ENCODE measurements around the gene MOB3C.

The MOB3C gene

DNA sequence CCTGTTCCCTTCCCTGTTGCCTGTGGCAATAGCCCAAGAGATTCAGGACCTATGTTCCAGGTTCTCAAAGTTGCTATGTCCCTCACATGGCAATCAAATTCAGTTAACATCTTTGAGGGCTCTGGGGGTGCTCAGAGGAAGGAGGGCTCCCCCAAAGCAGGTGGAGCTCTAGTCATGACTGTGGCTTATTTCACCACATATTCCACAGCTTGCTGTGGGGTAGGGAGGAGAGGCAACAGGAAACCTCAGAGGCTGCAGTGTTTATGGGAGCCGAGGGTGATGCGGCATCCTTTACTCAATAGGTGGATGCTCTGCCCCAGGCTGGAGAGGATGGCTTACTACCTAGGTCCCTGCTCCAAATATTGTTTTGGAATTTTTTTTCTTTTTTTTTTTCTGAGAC lies 11.4 kb downstream of the MOB3C start:
- DNase-seq (ENCODE audit: low spot score): no peak

DNA sequence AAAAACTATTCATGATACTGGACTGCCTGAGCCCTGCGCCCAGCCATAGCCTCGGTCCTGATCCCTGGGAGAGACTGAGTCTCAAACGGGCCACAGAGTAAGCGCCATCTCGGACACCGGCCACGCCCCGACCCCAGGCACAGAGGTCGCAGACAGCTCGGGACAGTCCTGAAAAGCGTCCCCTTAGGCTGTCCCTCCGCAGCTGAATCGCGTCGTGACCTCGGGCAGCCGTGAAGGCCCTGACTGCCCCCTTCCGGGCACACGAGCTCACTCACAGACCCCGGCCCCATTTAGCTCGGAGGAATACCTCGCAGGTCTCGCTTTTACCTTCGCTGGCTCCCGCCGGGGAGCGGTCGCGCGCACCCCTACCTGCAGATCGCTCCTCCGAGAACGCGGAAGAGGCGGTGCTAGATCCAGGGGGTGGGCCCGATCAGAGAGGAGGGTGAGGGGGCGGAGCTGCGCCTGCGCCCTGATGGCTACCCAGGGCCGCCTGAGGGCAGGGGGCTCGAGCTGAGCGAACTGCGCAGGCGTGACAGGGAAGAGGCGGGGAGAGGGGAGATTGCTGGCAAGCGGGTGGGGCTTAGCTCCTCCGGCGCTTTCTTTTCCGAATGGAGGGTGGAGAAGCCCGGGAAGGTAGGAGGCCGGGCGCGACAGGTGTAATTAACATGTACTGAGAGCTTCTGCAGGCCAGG lies 12.6 kb downstream of the MOB3C start, which contains the start of gene MKNK1:
TSS of gene MKNK1 (minus strand) at position 411 of the 692 bp plus-strand sequence. CDS start 20,941 bp downstream, outside the sequence.
- DNase-seq (ENCODE audit: low spot score): peak; percentile 100

DNA sequence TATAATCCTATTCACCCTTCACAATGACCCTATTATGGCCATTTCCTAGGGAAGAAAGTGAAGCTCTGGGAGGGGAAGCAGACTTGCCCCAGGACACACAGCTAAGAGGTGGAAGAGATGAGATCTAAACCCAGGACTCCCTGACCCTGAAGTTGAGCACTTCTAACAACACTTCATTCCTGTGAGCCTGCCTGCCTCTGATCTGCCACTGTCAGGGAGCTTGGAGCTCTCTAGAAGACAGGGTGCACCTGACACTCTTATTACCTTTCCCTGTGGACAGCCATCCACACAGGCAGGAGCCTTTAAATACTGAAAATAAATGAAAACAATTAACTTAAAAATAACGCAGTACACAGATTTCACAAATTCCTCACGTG lies 13.1 kb downstream of the MOB3C start:
- no peak for DNase-seq (ENCODE audit: low spot score)

DNA sequence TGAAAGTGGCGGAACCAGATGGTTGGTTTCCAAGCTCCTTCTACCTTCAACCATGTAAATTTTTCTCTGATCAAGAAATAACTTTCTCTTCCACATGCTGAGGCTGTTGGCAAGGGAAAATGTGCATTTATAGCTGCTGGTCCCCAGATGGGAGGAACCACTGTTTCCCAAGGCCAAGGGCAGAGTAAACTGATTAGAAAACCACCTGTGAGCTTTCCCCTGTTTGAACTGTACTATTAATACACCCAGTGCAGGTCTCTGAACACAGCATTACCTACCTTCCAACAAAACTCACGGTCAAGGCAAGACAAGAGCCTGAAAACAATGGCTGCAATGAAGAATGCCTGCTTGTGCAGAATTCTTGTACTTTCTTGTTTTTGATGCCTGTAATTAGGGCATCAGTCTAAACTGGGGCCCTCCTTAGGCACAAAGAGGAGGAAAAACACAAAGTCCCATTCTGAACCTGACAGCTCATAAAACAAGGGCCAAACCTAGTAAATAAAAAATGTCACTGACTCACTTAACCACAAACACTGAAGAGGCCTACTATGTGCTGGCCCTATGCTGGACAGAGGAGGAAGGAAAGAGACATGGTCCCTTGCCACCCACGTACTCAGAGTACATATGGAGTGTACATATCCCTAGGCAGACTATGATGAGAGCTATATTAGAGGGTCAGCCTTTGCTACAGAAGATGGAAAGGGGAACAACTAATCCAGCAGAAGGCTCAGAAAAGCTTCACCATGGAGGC lies 15.2 kb downstream of the MOB3C start:
- DNase-seq (ENCODE audit: low spot score): no peak

DNA sequence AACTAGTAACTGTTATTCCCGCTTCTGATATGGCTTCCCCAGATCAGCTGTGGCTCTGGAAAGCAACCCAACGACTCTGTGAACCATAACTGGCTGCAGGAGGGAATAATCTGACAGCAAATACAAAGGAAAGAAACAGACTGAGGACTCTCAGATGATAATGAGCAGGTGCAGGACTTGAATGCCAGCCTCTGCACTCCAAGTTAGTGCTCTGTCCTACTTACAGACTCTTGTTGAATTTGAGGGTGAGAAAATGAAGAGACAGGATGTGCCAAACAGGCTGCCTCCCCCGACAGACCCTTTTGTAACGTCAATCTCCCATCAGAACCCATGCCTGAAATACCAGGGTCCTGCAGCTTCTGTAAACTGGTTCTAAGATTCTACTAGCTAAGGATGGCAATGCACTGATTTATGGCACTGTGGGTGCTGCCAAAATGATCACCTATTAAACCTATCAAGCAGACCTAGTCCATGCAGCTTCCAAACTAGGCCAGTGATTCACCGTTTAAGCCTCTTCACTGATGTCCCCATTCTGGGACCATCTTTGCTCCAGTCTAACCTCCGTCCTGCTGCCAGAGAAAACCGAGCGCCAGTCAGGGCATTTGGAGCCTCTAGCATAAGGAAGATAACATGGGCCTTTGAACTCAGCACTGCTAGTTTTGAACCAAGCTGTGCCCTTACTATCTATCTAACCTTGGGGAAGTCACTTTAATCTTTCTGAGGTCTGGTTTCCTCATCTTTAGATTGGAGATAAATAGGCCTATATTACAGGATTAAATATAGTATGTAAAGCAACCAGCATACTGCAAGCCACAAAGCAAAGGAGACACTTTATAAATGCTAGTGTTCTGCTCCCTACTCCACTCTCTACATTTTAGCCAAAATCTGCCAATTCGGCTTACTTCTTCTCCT lies 17.3 kb downstream of the MOB3C start:
- DNase-seq (ENCODE audit: low spot score): no peak

DNA sequence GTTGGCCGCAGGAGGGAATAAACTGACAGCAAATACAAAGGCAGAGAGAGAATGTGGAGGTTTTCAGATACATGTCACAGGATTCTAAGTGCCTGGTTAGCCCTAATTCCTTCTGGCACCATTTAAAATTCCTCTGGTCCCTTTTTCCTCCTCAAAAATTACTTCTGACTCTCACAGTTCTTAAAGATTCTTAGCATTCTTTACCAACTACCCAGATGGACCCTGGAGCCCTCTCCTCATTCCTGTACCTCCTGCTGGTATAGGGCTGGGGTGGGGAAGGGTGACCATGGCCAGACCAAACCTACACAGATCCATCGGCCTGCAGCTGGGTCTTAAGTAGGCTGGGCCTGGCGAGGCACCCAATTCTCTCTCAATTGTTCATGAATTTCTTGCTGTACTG lies 19.8 kb downstream of the MOB3C start:
- DNase-seq (ENCODE audit: low spot score): no peak

GRCh38 chr1:46596036-46596435 lies 20.6 kb downstream of the MOB3C start:
- DNase-seq (ENCODE audit: low spot score): no peak

DNA sequence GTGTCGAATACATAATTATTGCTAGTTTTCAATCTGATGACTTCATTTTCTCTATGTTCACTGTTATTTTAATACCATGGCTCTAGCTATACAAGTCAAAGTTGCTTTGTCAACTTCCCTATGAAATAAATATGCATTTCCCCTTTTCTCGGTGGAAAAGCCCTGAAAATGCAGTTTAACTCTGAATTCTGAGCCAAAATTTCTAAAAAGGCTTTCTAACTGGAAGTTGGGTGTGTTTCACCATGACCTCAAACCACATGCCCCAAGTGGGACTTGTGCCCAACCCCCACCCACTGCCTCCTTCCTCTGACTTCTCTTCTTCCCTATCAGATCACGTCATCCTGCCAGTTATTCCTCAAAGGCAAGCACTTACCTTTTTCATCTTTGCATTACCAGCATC lies 21.5 kb downstream of the MOB3C start:
- DNase-seq (ENCODE audit: low spot score): peak; percentile 32

- no peak for DNase-seq (ENCODE audit: low spot score)
Observed at GRCh38 chr1:46594063-46594462, 22.5 kb downstream of the MOB3C start.

- no peak for DNase-seq (ENCODE audit: low spot score)
Observed at GRCh38 chr1:46592823-46593222, 23.8 kb downstream of the MOB3C start.

DNA sequence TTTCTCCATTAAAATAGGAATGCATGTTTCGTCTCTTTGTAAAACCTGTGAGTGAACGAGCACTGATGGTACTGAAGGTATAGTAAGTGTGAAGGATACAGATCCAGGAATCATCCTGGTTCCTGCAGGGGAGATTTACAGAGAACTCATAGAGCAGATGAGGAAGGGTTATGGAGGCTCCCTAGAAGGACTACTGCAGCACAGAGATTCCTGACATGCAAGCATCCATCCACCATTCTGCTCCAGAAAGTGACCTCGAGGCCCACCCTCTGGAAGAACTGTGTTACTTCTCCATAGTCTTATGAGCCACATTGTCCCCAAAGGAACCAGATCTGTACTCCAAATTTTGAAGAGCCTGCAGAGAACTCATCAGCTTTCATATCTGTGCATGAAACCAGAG lies 27.1 kb downstream of the MOB3C start:
- no peak for DNase-seq (ENCODE audit: low spot score)

- DNase-seq (ENCODE audit: low spot score): no peak
Observed at GRCh38 chr1:46587069-46587468, 29.5 kb downstream of the MOB3C start.

DNA sequence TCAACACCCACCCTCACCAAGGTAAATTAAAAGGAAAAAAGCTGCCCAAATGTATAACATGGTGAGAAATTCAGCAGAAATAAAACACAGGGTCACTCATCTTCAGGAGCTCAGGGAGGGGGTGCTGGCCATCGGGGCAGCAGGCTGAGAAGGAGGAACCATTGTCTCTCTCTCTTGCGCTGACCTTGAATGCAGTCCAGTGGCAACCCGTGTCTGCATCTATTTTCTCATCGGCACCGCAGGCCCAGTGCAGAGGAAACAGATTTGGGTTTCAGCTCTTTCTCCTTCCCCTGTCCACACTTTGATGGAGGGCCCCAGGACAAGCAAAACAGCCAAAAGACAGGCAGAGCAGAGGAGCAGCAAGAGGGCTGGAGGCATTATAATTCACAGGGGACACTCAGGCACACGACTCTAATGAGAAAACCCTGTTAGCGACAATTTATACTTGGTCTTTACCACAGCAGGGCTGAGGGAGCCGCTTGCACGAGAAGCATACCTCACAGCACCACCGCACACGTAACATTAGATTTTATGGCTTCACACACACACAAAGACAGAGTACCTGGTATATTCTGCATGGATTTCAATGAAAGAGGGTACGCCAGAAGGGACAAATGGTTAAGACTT lies 31.2 kb downstream of the MOB3C start:
- DNase-seq (ENCODE audit: low spot score): no peak

DNA sequence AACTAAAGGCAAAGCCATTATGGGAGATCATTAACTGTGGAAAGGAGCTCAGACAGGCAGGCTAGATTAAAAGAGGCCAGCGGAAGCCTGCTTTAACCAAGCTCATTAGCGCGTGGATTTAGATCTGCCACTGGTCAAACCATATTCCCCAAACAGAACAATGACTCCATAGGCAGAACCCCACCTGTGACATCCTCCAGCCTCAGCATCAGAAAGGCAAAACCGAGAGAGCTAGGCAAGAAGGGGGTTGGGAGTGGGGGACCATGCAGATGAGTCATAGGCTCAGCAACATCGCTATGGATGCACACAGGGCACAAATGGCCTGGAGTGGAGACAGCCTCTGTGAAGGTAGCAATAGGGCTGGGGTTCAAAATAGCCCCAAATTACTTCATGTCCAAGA lies 33.1 kb downstream of the MOB3C start:
- no peak for DNase-seq (ENCODE audit: low spot score)

GRCh38 chr1:46582972-46583371 lies 33.6 kb downstream of the MOB3C start:
- no peak for DNase-seq (ENCODE audit: low spot score)

- DNase-seq (ENCODE audit: low spot score): no peak
Observed at GRCh38 chr1:46581681-46582455, 34.7 kb downstream of the MOB3C start.

DNA sequence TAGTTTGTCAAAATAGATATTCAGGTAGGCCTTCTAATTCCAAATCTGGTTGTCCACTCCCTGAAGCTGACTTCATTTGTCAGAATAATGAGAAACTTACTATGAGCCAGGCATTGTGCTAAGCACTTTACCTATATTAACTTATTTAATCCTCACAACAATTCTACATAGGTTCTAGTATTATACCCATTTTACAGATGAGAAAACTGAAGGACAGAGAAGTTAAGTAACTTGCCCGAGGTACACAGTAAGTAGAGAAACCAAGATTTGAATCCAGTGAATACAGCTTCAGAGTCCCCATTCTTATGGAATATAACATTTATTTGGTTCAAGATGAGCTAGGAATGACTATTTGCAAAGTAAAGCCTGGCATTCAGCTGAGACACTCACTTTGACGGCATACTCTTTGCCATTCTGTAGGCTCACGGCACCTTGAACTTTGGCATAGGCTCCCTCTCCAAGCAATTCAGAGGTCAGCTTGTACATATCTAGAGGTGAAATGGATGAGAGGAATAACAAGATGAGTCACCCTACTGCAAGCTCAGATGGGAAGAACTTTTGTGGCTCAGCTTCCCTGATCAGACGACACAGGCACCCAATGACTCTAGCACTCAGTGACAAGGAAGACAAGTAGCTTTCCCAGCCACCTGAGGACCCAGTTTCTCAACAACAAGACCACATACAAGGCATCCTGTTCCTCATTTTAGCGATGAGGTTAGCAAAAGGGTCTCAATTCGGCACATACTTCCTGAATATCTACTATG lies 36.3 kb downstream of the MOB3C start:
- no peak for DNase-seq (ENCODE audit: low spot score)

DNA sequence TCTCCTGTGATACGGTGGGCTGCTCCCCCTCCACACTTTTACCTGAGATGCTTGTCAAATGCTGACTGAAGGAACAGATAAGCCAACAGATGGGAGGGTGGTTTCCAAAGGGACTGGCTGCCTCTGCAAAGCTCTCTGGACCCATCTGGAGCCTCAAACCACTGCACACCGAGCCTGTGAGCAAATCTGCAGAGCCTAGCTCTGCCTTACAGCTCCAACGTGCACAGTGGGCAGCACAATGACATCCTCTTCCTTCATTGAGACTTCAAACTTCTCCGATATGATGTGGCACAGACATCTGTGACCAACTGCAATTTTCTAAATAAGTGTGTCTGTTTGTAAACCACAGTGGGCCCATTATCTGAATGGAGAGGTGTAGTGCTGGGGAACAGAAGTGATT lies 38.9 kb downstream of the MOB3C start:
- DNase-seq (ENCODE audit: low spot score): no peak

DNA sequence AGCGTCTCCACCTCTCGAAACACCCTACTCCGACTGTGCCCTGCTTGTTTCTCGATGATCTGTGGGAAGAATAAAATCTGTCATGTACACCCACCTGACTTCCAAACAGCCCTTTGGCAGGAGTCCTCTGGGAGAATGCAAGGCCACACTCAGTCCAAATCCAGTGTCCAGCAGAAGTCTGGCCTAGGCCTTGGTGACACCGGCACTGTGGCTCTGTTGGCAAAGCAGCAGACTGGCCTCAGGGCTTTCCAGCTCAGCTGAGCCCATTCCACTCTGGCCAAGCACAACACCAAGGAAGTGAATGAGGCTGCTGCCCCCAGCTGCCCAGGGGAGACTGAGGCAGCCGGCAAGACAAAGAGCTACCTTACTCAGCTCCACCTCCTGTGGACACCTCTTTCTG lies 40.0 kb downstream of the MOB3C start:
- no peak for DNase-seq (ENCODE audit: low spot score)

DNA sequence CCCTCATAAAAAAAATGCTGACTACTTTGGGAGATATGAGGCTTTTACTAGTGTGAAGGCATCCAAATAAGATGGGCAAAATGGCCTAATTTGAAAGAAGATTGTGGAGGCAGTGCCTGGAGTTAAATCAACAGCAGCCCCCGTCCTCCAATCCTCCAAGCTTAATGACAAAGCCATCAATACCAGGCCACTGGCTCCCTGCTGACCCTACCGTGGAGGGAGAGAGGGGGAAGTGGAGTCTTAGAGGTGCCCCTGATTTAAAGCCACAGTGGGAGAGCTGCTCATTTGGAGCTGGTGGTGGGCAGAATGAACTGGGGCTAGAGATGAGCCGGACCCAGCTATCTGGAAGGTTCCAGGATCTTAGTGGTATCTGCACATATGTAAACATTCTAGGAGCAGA lies 40.8 kb downstream of the MOB3C start:
- no peak for DNase-seq (ENCODE audit: low spot score)

DNA sequence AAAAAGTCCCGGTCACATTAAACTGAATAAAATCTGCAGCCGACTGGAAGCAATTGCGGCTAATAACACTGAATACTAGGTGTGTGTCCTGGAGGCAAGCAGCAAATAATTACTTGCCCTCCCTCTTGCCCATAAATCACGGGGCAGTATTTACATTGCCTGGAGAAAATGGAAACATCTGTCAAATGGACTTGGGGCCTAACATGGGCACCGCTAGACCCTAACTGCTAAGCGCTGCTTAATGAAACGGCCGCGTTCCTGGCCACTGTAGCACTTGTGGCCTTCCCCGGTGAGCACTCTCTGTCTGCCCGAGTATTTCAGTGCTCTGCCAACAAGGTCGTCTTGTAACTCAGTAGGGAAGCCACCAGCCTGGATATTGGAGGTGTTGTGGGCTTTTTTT lies 41.3 kb downstream of the MOB3C start:
- no peak for DNase-seq (ENCODE audit: low spot score)

All from GM03348 (cell line).